ENCODE results near the gene PPP1R12B.

DNA sequence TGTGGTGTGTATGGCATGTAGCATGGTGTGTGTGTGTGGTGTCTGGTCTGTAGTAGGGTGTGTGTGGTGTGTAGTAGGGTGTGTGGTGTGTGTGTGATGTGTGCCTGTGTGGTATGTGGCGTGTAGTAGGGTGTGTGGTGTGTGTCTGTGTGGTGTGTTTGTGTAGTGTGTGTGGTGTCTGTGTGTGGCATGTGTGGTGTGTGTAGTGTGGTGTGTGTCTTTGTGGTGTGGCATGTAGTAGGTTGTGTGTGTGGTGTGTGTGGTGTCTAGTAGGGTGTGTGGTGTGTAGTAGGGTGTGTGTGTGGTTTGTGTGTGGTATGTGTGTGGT lies 276.2 kb downstream of the PPP1R12B start:
- TF ChIP-seq, protein P1, sequence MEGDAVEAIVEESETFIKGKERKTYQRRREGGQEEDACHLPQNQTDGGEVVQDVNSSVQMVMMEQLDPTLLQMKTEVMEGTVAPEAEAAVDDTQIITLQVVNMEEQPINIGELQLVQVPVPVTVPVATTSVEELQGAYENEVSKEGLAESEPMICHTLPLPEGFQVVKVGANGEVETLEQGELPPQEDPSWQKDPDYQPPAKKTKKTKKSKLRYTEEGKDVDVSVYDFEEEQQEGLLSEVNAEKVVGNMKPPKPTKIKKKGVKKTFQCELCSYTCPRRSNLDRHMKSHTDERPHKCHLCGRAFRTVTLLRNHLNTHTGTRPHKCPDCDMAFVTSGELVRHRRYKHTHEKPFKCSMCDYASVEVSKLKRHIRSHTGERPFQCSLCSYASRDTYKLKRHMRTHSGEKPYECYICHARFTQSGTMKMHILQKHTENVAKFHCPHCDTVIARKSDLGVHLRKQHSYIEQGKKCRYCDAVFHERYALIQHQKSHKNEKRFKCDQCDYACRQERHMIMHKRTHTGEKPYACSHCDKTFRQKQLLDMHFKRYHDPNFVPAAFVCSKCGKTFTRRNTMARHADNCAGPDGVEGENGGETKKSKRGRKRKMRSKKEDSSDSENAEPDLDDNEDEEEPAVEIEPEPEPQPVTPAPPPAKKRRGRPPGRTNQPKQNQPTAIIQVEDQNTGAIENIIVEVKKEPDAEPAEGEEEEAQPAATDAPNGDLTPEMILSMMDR (IDR thresholded peaks at IDR 0.05) = no peak
- TF ChIP-seq EP300 (IDR thresholded peaks at IDR 0.05) = no peak

All from ovary (tissue), 3 donors.